Measurements from ENCODE around the gene JAK1.

JAK1 gene

DNA sequence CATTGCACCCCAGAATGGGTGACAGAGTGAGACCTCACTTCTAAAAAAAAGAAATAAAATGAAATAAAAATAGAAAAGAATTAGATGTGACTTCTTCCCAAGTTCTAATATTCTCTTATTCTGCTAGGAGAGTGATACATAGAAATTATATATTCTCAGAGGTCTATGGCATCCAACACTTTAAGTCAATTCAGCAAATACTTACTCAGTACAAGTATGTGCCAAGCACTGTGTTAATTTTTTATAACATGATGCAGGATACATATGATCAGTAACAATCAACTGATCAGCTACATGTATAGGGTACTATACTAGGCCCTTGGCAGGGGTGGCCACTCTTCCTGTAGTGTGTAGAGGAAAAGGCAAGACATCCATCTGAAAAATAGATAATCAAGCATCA, 13.0 kb upstream of the JAK1 start:
- TF ChIP-seq, protein P1, sequence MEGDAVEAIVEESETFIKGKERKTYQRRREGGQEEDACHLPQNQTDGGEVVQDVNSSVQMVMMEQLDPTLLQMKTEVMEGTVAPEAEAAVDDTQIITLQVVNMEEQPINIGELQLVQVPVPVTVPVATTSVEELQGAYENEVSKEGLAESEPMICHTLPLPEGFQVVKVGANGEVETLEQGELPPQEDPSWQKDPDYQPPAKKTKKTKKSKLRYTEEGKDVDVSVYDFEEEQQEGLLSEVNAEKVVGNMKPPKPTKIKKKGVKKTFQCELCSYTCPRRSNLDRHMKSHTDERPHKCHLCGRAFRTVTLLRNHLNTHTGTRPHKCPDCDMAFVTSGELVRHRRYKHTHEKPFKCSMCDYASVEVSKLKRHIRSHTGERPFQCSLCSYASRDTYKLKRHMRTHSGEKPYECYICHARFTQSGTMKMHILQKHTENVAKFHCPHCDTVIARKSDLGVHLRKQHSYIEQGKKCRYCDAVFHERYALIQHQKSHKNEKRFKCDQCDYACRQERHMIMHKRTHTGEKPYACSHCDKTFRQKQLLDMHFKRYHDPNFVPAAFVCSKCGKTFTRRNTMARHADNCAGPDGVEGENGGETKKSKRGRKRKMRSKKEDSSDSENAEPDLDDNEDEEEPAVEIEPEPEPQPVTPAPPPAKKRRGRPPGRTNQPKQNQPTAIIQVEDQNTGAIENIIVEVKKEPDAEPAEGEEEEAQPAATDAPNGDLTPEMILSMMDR (IDR thresholded peaks at IDR 0.05; ENCODE audit: control insufficient read depth, extremely low read depth, insufficient read depth): no peak
- DNase-seq (ENCODE audit: low read depth): no peak
- H3K4me3 ChIP-seq (ENCODE audit: low read depth, low read length): no peak overlapping the region

DNA sequence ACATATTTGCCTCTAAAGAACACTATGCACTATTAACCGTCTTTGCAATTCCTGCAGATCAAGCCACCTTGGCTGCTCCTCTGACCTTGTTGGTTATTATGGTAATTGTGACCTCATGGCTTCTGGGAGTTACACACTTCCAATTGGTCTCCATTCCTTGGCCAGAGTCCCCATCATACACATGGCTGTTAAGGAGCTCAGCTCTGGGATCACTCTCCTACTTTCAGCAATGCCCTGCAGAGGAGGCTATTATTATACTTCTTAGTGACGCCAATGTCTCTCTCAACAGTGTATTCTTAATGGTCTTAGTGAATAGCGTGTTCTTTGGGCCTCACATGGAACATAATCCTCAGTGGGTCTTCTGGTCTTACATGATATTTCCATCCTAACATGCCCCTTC, 10.0 kb upstream of the JAK1 start:
- TF ChIP-seq, protein P1 (IDR thresholded peaks at IDR 0.05; ENCODE audit: control insufficient read depth, extremely low read depth, insufficient read depth): no peak
- DNase-seq (ENCODE audit: low read depth): no peak
- no peak overlapping the region for H3K4me3 ChIP-seq (ENCODE audit: low read depth, low read length)

DNA sequence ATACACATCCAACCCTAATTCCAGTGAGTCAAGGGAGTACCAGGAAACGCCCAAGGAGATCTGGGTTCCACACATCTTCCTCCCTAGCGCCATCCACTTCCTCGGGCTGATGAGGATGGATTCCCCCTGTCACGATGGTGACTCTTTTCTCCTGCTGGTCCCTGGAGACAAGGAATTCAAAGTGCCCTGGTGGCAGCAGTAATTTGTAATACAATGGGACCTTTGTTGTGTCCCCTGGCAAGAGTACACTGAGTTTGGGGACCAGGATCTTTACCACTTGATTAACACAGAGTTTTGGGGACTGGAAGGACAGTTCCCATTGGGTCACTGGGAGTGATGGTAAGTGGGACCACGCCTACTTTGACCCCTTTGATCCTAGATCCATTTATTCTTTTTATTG, 9.4 kb upstream of the JAK1 start:
- H3K4me3 ChIP-seq (ENCODE audit: low read depth, low read length): no peak overlapping the region
- no peak for DNase-seq (ENCODE audit: low read depth)
- TF ChIP-seq, protein P1 (IDR thresholded peaks at IDR 0.05; ENCODE audit: control insufficient read depth, extremely low read depth, insufficient read depth): no peak

- TF ChIP-seq, protein P1 (IDR thresholded peaks at IDR 0.05; ENCODE audit: control insufficient read depth, extremely low read depth, insufficient read depth): no peak
- no peak for DNase-seq (ENCODE audit: low read depth)
- H3K4me3 ChIP-seq (ENCODE audit: low read depth, low read length): no peak overlapping the region
These were observed 8.8 kb upstream of the JAK1 start for GRCh38 chr1:64975127-64975526.

GRCh38 chr1:64974288-64974825, 8.0 kb upstream of the JAK1 start:
- no peak overlapping the region for H3K4me3 ChIP-seq (ENCODE audit: low read depth, low read length)
- DNase-seq (ENCODE audit: low read depth): no peak
- TF ChIP-seq, protein P1 (IDR thresholded peaks at IDR 0.05; ENCODE audit: control insufficient read depth, extremely low read depth, insufficient read depth): no peak

- DNase-seq (ENCODE audit: low read depth): no peak
- no peak overlapping the region for H3K4me3 ChIP-seq (ENCODE audit: low read depth, low read length)
- TF ChIP-seq, protein P1 (IDR thresholded peaks at IDR 0.05; ENCODE audit: control insufficient read depth, extremely low read depth, insufficient read depth): no peak
These were observed 6.8 kb upstream of the JAK1 start for GRCh38 chr1:64973061-64973647.
